Stimulated activated naive CD8-positive, alpha-beta T cell treated with anti-CD3 and anti-CD28 coated beads, Interleukin-15, Interleukin-2, amounts not matched to agents 100 ng/mL and 50 ng/mL, for 24 hours (primary cell): ENCODE measurements around the gene KMT5C.

ENCODE experiments used
- H3K27ac Mint-ChIP-seq: one replicate; pipeline ENCODE4 v1.8.0; 2021; ENCODE audit warnings: mild to moderate bottlenecking, mixed read lengths
- H3K27me3 Mint-ChIP-seq: one replicate; pipeline ENCODE4 v1.8.0; 2021; ENCODE audit warnings: mixed read lengths
- H3K36me3 Mint-ChIP-seq: one replicate; pipeline ENCODE4 v1.8.0; 2021; ENCODE audit warnings: low read depth, mixed read lengths
- H3K4me1 Mint-ChIP-seq: one replicate; pipeline ENCODE4 v1.8.0; 2021; ENCODE audit warnings: low read depth, mixed read lengths
- H3K4me3 Mint-ChIP-seq: one replicate; pipeline ENCODE4 v1.8.0; 2021; ENCODE audit warnings: mild to moderate bottlenecking, mixed read lengths
- H3K9me3 Mint-ChIP-seq: one replicate; pipeline ENCODE4 v1.8.0; 2021; ENCODE audit warnings: mixed read lengths

KMT5C gene

DNA sequence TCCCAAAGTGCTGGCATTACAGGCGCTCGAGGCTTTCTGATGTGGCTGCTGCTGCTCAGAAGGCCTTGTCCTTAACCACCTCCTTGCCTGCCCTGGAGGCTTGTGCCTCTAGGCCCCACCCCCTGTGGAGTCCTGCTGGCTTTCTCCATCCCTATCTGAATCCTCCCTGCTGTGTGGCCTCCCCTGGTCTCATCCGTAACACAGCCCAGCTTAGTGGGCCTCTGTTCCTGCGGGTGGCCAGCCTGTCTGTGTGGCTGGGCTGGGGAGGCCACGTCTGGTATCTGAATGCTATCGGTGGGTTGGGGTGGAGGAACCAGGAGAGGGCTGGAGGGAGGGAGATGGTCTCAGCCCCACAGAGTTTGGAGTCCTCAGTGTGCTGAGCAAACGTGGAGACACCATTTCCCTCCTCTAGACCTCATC lies 50.8 kb downstream of the KMT5C start:
- peak overlapping the region; percentile 66 for H3K27ac Mint-ChIP-seq
- peak overlapping the region; percentile 30 for H3K4me3 Mint-ChIP-seq
- no peaks in the 10 kb centered on the region for H3K9me3 Mint-ChIP-seq
- H3K36me3 Mint-ChIP-seq = peaks cover 45% of the 10 kb centered on the region
- H3K27me3 Mint-ChIP-seq = no peaks in the 10 kb centered on the region
- peaks cover 51% of the 10 kb centered on the region for H3K4me1 Mint-ChIP-seq

DNA sequence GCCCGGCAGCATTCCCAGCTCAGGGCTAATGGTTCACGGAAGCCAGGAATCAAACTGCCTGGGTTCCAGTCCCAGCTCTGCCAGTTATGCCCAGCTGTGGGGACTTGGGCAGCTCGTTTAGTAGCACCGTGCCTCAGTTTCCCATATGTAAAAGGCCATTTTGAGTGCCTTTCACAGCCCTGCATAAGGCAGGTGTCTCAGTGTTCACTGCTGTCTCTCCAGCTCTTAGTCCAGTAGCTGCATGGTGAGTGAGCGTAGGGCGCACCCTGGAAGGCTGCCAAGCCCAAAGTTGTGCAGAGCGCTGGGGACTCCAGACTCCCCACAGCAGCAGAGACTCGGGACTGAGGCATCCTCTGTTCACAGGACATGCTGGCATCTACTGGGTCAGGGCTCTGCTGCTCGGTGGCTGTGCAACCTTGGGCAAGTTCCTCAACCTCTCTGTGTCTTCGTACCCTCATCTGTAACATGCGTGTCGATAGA lies 51.6 kb downstream of the KMT5C start:
- Mint-ChIP-seq H3K9me3 (no peaks in the 10 kb centered on the region), H3K4me1 (peaks cover 45% of the 10 kb centered on the region), H3K4me3 (peak overlapping the region; percentile 30), H3K36me3 (peaks cover 39% of the 10 kb centered on the region), H3K27ac (peak overlapping the region; percentile 48), H3K27me3 (no peaks in the 10 kb centered on the region)

DNA sequence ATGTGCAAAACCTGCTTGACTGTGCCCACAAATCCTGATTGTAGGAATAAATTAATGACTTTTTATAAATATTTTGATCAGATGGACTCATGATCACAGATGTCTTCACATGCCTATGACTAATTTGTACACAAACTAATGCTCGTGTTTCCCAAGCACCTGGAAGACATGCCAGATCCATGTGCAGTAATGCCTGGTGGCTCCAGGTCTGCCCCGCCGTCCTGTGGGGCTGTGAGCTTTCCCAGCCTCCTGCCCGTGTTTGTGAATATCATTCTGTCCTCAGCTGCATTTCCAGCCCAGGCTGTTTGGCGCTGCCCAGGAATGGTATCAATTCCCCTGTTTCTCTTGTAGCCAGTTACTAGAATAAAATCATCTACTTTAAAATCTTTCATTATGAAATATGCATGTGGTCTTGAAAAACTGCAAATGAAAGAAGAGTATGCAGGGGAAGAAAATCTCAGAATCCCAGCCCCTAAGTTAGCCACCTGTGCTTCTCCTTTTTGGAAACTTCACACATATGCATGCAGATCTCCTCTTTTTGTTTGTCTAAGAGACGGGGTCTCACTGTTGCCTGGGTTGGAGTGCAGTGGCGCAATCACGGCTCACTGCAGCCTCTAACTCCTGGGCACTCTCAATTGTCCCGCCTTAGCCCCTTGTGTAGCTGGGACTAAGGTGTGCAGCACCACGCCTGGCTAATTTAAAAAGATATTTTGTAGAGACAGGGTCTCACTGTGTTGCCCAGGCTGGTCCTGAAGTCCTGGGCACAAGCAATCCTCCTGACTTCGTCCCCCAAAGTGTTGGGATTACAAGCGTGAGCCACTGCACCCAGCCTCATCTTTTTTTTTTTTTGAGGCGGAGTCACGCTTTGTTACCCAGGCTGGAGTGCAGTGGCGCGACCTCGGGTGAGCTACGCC lies 52.3 kb downstream of the KMT5C start:
- Mint-ChIP-seq H3K27me3 (no peaks in the 10 kb centered on the region), H3K4me1 (peaks cover 38% of the 10 kb centered on the region), H3K36me3 (peaks cover 32% of the 10 kb centered on the region), H3K27ac (peak overlapping the region; percentile 48), H3K4me3 (no peak overlapping the region), H3K9me3 (no peaks in the 10 kb centered on the region)

DNA sequence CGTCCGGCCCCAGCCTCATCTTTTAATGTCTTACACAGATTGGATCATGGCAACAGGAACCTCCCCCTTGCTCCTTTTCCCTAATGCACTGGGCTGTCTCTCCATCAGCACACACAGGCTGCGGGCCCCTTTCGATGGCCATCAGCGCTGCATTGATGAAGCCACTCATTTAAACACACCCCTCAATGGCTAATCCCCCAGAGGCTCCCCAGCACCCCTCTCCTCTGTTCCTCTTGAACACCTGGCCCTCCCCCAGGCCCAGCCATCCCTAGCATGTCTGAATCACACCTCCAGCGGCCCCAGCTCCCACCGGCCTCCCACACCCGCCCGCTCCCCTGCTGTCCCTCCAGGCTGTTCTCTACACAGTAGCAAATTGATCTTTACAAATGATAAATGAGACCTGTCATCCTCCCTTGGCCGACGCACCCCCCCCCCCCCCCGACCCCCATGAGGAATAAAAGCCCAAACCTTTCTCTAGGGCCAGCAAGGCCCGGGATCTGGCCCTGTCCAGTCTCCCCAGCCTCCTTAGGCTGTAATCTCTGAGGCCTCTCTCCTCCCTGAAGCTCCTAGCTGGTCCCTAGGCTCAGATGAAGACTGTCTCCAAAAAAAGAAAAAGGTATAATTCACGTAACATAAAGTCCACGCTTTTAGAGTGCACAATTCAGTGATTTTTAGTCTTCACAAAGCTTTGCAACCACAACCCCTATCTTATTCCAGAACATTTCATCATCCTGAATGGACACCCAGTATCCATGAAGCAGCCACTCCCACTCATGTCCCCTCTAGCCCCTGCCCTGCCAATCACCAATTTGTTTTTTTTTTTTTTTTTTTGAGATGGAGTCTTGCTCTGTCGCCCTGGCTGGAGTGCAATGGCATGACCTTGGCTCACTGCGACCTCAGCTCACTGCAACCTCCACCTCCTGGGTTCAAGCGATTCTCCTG lies 53.4 kb downstream of the KMT5C start:
- Mint-ChIP-seq H3K4me1 (peaks cover 30% of the 10 kb centered on the region), H3K27me3 (no peaks in the 10 kb centered on the region), H3K4me3 (no peak overlapping the region), H3K9me3 (no peaks in the 10 kb centered on the region), H3K27ac (no peak overlapping the region), H3K36me3 (peaks cover 22% of the 10 kb centered on the region)
